GM12873 (cell line): ENCODE results near the gene TUBA4B.

Experiments used
- CTCF ChIP-seq: IDR thresholded peaks from 2 replicates; pipeline ENCODE4 v1.5.1; 2012; ENCODE audit warnings: low read depth, mild to moderate bottlenecking, moderate library complexity, low read length, control low read depth; ENCODE audit not compliant: insufficient read depth; ENCODE audit errors: missing control alignments

TUBA4B gene

GRCh38 chr2:219214141-219214540 lies 38.9 kb upstream of the TUBA4B start:
- TF ChIP-seq CTCF, result no peak

- no peak for TF ChIP-seq CTCF
Measured at GRCh38 chr2:219214786-219215185, 38.3 kb upstream of the TUBA4B start.

- TF ChIP-seq CTCF, result no peak
Measured at GRCh38 chr2:219215871-219216534, 37.0 kb upstream of the TUBA4B start.

- TF ChIP-seq CTCF, result no peak
Measured at GRCh38 chr2:219216535-219216915, 36.5 kb upstream of the TUBA4B start.

GRCh38 chr2:219218217-219218731 lies 34.8 kb upstream of the TUBA4B start:
- TF ChIP-seq CTCF, result no peak

- no peak for TF ChIP-seq CTCF
Measured at GRCh38 chr2:219218732-219219701, 34.0 kb upstream of the TUBA4B start, which contains the start of gene ABCB6. Gene ABCB6 (minus strand): TSS chr2:219218958. CDS start chr2:219218673, 285 bp downstream.
